BE2C (cell line): ENCODE results near the gene PLEKHB2.
"Not testable (repeated sequence)": the region's sequence is repeated elsewhere in the genome, so short reads cannot be mapped to it uniquely, and the experiment has no call there.

ENCODE experiments used
- DNase-seq: peaks from one replicate; pipeline ENCODE4 v3.0.0-alpha.2; 2020
- H3K27me3 ChIP-seq: fragments of 250-450 bp; sonication (Bioruptor Pico); 2 replicates; pipeline ENCODE4 v1.5.1; 2020; ENCODE audit warnings: mild to moderate bottlenecking
- H3K36me3 ChIP-seq: fragments of 250-450 bp; sonication (Bioruptor Pico); 2 replicates; pipeline ENCODE4 v1.5.1; 2020; ENCODE audit warnings: mild to moderate bottlenecking
- H3K4me1 ChIP-seq: fragments of 250-450 bp; sonication (Bioruptor Pico); 2 replicates; pipeline ENCODE4 v1.5.1; 2020
- H3K4me3 ChIP-seq: 2 replicates; pipeline ENCODE4 v1.5.1; 2011; ENCODE audit warnings: low read depth, low read length
- H3K9me3 ChIP-seq: fragments of 250-450 bp; sonication (Bioruptor Pico); 2 replicates; pipeline ENCODE4 v1.5.1; 2020
- TF ChIP-seq, protein P1 (sequence below): IDR thresholded peaks from 2 replicates; pipeline ENCODE4 v1.5.1; 2012; ENCODE audit warnings: mild to moderate bottlenecking, low read depth, low read length

Gene PLEKHB2

GRCh38 chr2:131168538-131168937 is 63.4 kb downstream of the PLEKHB2 start:
- H3K4me1 ChIP-seq, result no peaks in the 10 kb centered on the region
- no peaks in the 10 kb centered on the region for H3K27me3 ChIP-seq
- TF ChIP-seq, protein P1, sequence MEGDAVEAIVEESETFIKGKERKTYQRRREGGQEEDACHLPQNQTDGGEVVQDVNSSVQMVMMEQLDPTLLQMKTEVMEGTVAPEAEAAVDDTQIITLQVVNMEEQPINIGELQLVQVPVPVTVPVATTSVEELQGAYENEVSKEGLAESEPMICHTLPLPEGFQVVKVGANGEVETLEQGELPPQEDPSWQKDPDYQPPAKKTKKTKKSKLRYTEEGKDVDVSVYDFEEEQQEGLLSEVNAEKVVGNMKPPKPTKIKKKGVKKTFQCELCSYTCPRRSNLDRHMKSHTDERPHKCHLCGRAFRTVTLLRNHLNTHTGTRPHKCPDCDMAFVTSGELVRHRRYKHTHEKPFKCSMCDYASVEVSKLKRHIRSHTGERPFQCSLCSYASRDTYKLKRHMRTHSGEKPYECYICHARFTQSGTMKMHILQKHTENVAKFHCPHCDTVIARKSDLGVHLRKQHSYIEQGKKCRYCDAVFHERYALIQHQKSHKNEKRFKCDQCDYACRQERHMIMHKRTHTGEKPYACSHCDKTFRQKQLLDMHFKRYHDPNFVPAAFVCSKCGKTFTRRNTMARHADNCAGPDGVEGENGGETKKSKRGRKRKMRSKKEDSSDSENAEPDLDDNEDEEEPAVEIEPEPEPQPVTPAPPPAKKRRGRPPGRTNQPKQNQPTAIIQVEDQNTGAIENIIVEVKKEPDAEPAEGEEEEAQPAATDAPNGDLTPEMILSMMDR, result no peak
- no peaks in the 10 kb centered on the region for H3K9me3 ChIP-seq
- no peaks in the 10 kb centered on the region for H3K36me3 ChIP-seq
- DNase-seq, result no peak
- no peak overlapping the region for H3K4me3 ChIP-seq

- DNase-seq, H3K4me1 ChIP-seq, H3K4me3 ChIP-seq, H3K36me3 ChIP-seq, H3K27me3 ChIP-seq, H3K9me3 ChIP-seq: not testable (repeated sequence)
Measured at GRCh38 chr2:131178050-131178449, 72.9 kb downstream of the PLEKHB2 start.

- not testable (repeated sequence) for DNase-seq, H3K27me3 ChIP-seq, H3K9me3 ChIP-seq, H3K4me1 ChIP-seq, H3K36me3 ChIP-seq, H3K4me3 ChIP-seq
Measured at GRCh38 chr2:131178721-131179418, 73.7 kb downstream of the PLEKHB2 start.

DNA sequence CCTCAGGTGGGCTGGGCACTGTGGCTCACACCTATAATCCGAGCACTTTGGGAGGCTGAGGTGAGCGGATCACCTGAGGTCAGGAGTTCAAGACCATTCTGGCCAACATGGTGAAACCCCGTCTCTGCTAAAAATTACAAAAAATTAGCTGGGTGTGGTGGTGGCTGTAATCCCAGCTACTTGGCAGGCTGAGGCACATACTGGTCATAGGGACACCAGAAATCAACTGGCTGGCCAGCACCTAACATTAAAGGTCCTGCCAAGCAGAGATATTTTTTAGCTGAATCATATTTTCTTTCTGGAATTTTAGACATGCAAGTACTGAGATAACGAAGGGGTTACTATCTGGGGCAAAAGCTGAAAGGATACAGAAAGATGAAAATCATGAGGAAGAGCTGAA is 76.3 kb downstream of the PLEKHB2 start:
- not testable (repeated sequence) for H3K27me3 ChIP-seq, H3K4me3 ChIP-seq, DNase-seq, H3K4me1 ChIP-seq, H3K9me3 ChIP-seq, H3K36me3 ChIP-seq

- not testable (repeated sequence) for H3K4me1 ChIP-seq, H3K9me3 ChIP-seq, H3K4me3 ChIP-seq, H3K27me3 ChIP-seq, H3K36me3 ChIP-seq, DNase-seq
Measured at GRCh38 chr2:131193421-131193820, 88.3 kb downstream of the PLEKHB2 start.

DNA sequence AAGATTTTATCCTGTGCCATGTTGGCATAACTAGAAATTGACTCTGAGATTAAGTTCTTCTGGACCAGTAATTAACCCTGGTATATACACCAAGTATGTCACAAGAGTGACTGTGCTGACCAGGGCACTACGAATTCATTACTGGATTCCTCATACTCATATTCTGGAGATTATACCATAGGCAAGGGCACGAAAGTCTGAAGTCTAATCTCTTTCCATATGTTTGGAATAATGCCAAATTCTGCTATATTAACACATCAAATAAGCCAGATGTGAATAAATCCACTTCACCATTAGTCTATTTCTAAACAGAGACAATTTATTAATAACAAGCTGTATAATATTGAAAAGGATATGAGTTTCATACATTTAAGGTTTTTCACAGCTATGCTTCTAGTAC is 91.0 kb downstream of the PLEKHB2 start:
- H3K36me3 ChIP-seq, DNase-seq, H3K27me3 ChIP-seq, H3K4me3 ChIP-seq, H3K4me1 ChIP-seq, H3K9me3 ChIP-seq: not testable (repeated sequence)
